Right cardiac atrium (tissue), 5 donors: Measurements from ENCODE around the gene TMEM52. TPM values are rescaled to one million over a fixed set of nuclear protein-coding genes. Genes with fewer than 3 reads are reported as not detected.

Experiments used
- ATAC-seq, 2 donors: fragments of 200-7000 bp; cut with Tn5 transposase; one replicate each; pipeline versions ENCODE4 v1.8.0 to v1.9.1; 2020; ENCODE audit warnings: moderate library complexity in 2 of 2, mild to moderate bottlenecking in 1 of 2
- DNase-seq, 3 donors: peaks; one replicate each; pipeline ENCODE4 v3.0.0-alpha.2; 2020
- H3K27ac ChIP-seq: one replicate; pipeline ENCODE4 v1.5.1; 2013; ENCODE audit warnings: mild to moderate bottlenecking, low read length, control low read depth, moderate library complexity
- H3K27me3 ChIP-seq: one replicate; pipeline ENCODE4 v1.6.1; 2013; ENCODE audit not compliant: control insufficient read depth, insufficient read depth
- H3K4me1 ChIP-seq: one replicate; pipeline ENCODE4 v1.6.1; 2013; ENCODE audit warnings: low read length; ENCODE audit not compliant: control insufficient read depth, insufficient read depth
- H3K4me3 ChIP-seq: one replicate; pipeline ENCODE4 v1.5.1; 2013; ENCODE audit warnings: low read length, control low read depth
- H3K9me3 ChIP-seq: one replicate; pipeline ENCODE4 v1.6.1; 2013; ENCODE audit warnings: low read length; ENCODE audit not compliant: control insufficient read depth
- WGBS: extraction: QIAGEN DNeasy Blood & Tissue Kit; methylation state at CpG from one replicate; pipeline ENCODE4 v1.1.7; 2013; 5-methylcytosine and 5-hydroxymethylcytosine counted together
- intact Hi-C, 4 donors: fragments of 100-400 bp; cut with DNase I; formaldehyde crosslinking; loops; one replicate each; pipeline versions ENCODE4 v1.11.0 to v1.14.0; 2022 to 2023
- polyA plus RNA-seq: library from polyadenylated mRNA; stranded (reverse); fragments of 200-250 nt; gene quantifications from one replicate; pipeline ENCODE4 v1.2.3, GENCODE V29; 2013
- total RNA-seq, 4 donors: library from RNA; stranded (reverse); fragmentation: NEBNext Ultra II Directional; extraction: Animal tissue kit (Norgen Biotek cat#: 25700); gene quantifications; one replicate each; pipeline ENCODE4 v1.2.1, GENCODE V29; 2021
- donor health status: healthy with polysubstance abuse.
- donor health status: DM: no; HTN: yes; CAD: no.
- donor health status: DM: no; HTN: no; CAD: no.
- donor health status: DM: no; HTN: yes; CAD: no; lungs with severe emphysema.
- donor health status: DM: yes; HTN: yes; CAD: no.

Gene TMEM52
- total and polyA plus RNA-seq, 5 donors, result 0.34 to 1.9 (median 0.74) TPM

DNA sequence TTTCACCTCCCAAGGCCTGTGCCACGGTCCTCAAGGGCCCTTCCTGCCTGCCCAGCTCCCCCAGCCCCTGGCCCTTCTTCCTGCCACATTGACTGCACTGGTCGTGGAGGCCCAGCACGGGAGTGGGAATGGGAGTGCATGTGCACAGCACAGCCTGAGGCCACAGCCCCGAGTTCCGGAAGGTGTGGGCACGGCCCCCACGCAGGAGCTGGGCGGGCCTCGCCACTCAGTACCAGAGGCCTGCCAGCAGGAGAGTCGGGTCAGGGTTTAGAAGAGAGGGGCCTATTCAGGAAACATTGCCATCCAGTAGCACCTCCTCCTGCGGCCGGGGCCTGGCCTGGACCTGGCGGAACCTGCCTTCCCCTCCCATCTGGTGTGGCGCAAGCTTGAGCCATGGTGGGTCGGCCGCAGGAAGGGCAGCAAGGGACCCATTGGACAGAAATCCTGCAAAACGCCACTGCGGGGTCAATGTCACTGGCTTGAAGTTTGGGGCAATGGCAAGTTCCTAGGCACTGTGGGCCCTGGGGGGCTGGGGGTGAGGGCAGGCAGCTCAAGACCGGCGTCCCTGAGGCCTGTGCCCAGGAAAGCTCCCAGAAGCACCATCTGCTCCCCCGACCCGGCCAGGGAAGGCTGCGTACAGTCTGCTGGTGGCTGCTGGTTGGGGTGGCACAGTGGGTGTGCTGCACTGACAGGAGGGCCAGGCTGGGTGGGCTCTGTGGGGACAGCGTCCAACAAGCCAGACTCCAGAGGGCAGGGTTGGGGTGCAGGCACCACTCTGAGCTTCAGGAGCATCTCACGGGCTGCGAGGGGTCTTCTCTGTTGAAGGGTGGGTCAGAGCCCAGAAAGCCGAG is 1.8 kb upstream of the TMEM52 start:
- no peak for ATAC-seq
- peak in 2 of 3 donors; percentile 62 to 66 for DNase-seq
- Histone ChIP-seq H3K4me3 (no peak overlapping the region), H3K4me1 (no peaks in the 10 kb centered on the region), H3K27me3 (no peaks in the 10 kb centered on the region), H3K27ac (no peak overlapping the region), H3K9me3 (no peaks in the 10 kb centered on the region)
- intact Hi-C loops, result no loop called here
- WGBS, result 84% methylated on average over 27 of the region's 27 CpGs

DNA sequence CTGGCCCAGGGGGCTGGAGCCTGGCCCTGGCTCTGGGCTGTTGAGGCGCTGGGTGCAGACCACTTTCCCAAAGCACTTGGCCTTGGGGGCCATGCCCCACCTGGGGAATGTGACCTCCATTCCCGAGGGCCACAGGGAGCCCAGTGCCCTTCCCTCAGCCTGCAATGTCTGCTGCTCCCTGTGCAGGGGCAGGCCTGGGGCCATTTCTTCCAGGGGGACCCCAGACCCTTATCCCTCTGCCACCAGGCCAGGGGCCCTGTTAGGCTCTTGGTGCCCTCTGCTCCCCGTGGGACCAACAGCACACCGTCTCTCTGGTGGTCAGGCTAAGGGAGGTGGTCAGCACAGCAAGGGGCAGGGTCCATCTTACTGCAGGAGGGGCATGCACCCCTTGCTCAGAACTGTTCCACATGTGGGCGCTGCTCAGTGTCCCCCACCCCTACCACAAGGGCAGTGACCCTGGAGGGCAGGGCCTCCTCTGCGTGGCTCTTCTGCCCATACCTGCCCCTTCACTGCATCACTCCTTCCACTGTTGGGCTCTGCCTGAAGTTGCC is 1.1 kb upstream of the TMEM52 start:
- ATAC-seq, result peak in 1 of 2 donors; percentile 1

DNA sequence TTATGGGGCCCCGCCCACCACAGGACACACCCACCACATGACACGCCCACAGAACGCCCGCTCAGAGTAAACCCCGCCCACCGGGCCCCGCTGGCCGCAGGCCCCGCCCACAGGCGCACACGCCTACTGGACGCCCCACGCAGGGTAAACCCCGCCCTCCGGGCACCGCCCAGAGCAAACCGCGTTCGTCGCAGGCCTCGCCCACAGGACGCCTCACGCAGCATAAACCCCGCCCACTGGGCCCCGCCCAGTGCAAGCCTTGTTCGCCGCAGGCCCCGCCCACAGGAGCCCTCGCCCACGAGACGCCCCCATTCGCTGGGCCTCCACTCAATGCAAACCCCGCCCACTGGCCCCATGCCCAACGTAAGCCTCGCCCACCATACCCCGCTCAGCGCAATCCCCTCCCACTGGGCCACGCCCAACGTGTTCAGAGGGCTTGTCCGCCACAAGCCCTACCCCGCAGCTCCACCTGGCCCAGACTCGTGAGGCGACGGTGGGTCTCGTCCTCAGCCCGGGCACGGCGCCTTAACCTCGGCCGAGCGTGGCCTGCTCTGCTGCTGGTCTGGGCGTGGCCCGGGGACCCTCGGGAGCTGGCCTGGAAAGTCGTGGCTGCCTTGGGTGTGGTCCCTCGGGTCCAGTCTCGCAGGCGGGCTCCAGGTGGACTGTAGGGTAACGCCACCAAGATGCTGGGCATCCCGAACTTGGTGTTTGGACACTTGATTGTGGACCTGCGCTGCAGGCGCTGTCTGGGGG is 401 bp upstream of the TMEM52 start:
- H3K9me3 ChIP-seq, result no peaks in the 10 kb centered on the region
- peak overlapping the region; percentile 40 for H3K4me3 ChIP-seq
- no peaks in the 10 kb centered on the region for H3K27me3 ChIP-seq
- DNase-seq (peak; percentile 100), ATAC-seq (peak; percentile 90 to 91)
- H3K27ac ChIP-seq, result no peak overlapping the region
- WGBS, result 10% methylated on average over 62 of the region's 62 CpGs
- H3K4me1 ChIP-seq, result no peaks in the 10 kb centered on the region
- intact Hi-C loops, result no loop called here

More for the DNA sequence above, 1.1 kb upstream of the TMEM52 start:
- intact Hi-C loops, result no loop called here
- Histone ChIP-seq H3K4me3 (no peak overlapping the region), H3K9me3 (no peaks in the 10 kb centered on the region), H3K27me3 (no peaks in the 10 kb centered on the region), H3K4me1 (no peaks in the 10 kb centered on the region), H3K27ac (no peak overlapping the region)
- WGBS, result 85% methylated on average over 6 of the region's 6 CpGs
- peak in 2 of 3 donors; percentile 48 to 55 for DNase-seq

DNA sequence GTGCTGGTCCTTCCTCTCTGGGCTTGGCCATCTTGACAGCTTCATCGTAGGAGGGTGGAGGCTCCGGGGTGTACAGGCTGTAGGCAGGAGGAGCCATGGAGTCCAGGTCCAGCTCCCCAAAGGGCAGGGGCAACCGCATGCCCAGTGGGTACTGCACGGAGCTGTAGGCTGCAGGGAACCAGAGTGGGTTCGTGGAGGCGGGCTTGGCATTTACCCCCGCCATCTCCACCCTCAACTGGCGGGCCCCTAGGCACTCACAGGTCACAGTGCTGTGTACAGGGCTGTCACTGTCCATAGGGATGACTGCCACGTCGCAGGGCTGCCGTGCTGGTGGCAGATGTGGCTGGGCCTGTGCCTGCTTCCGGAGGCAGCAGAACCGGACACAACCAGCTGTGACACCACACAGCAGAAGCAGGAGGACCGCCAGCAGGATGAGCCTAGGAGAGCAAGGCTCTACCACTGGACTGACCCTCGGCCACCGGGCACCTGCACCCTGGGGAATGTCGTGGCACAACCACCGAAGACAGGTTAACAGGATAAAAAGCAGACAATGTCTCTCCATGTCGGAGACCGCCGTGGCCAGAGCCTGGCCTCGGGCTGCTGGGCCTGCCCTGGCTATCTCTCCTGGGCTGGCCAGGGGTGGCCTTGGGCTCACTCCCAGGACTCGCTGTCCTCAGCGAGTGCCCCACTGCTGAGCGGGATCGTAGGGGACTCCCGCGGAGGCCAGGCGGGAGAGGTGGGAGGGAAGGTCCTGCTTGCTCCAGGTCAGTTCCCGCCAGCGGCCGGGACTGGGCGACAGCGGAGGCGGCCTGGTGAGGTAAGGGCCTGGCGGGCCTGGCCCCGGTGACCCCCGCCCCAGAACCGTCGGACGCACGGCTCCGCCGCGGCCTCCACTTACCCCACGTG is 831 bp downstream of the TMEM52 start:
- Histone ChIP-seq H3K27me3 (no peaks in the 10 kb centered on the region), H3K4me1 (no peaks in the 10 kb centered on the region), H3K27ac (no peak overlapping the region), H3K9me3 (no peaks in the 10 kb centered on the region), H3K4me3 (peak overlapping the region; percentile 40)
- peak in 2 of 3 donors; percentile 64 to 68 for DNase-seq
- no peak for ATAC-seq
- 48% methylated on average over 46 of the region's 46 CpGs for WGBS
- intact Hi-C loops, result no loop called here

DNA sequence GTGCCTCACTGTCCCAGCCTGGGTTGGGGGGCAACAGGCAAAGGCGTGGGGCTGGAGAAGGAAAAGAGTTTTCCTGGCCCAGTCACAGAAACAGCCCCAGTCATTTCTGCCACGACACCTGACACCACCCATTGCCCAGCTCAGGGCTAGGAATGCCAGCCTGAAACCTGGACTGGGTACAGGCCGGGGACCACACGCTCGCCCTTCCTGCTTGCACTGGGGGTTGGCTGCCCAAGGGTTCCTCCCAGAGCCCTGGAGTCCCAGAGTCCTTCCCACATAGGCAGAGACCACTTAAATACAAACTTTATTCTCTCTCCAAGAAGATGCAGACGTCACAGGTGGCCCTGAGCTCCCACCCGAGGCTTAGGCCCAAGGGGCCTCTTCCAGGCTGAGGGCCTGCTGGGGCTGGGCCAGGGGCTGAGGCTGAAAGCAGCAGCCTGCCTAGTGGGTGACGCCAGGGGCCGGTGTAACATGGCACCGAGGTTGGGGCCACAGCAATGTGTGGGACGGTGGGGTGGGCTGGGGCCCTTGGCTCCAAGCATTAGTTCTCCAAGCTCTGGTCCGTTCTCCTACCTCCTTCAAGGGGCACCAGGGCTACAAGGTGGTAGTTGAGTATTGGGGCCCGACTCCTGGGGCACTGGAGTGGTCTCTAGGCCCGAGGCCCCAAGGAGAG is 1.6 kb downstream of the TMEM52 start:
- H3K9me3 ChIP-seq, result no peaks in the 10 kb centered on the region
- 94% methylated on average over 14 of the region's 14 CpGs for WGBS
- H3K27ac ChIP-seq, result no peak overlapping the region
- H3K27me3 ChIP-seq, result no peaks in the 10 kb centered on the region
- intact Hi-C loops, result no loop called here
- DNase-seq, result peak in 2 of 3 donors; percentile 42 to 55
- no peak overlapping the region for H3K4me3 ChIP-seq
- no peak for ATAC-seq
- no peaks in the 10 kb centered on the region for H3K4me1 ChIP-seq

DNA sequence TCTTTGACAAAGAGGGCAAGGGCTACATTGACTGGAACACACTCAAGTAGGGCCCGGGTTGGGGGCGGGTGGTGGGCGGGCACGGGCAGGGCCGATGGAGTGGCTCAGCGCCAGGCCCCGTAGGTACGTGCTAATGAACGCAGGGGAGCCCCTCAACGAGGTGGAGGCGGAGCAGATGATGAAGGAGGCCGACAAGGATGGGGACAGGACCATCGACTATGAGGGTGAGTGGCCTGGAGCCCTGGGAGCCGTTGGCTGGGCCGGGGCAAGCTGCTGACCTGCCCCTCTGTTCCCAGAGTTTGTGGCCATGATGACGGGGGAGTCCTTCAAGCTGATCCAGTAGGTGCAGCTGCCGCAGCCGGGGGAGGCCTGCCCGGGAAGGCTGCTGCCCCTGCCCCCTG is 2.2 kb downstream of the TMEM52 start:
- intact Hi-C loops, result no loop called here
- H3K9me3 ChIP-seq, result no peaks in the 10 kb centered on the region
- H3K27ac ChIP-seq, result no peak overlapping the region
- 86% methylated on average over 19 of the region's 19 CpGs for WGBS
- DNase-seq (peak in 2 of 3 donors; percentile 54 to 60), ATAC-seq (no peak)
- no peaks in the 10 kb centered on the region for H3K27me3 ChIP-seq
- no peak overlapping the region for H3K4me3 ChIP-seq
- H3K4me1 ChIP-seq, result no peaks in the 10 kb centered on the region

DNA sequence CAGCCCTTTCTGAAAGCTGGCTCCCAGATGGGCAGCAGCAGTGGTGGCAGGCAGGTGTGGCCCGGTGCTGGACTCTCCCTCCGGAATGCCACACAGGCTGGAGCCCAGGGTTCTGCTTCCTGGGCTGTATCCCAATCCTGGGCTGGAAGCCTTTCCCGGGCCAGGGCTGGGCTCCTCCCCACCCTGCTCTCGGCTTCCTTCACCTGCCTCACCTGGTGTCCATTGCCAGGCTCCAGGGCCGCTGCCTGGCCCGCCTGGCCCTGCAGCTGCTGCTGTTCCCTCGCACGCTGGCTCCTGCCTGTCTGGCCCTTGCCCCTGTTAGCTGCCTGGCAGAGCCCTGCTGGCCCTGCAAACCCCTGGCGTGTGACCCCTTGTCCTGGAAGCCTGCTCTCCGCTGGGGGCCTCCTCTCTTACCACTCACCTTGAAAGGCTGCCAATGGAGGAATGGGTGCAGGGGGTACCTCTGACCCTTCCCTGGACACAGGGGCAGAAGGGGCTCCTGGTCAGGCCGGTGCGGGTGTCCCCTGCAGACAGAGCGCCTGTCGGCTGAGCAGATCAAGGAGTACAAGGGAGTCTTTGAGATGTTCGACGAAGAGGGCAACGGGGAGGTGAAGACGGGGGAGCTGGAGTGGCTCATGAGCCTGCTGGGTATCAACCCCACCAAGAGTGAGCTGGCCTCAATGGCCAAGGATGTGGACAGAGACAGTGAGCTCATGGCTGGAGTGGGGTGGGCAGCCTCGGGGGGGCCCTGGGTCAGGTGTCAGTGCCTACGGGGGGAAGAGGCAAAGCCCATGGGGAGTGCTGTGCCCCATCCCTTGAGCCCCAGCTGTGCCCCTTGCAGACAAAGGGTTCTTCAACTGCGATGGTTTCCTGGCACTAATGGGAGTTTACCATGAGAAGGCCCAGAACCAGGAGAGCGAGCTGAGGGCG is 2.9 kb downstream of the TMEM52 start:
- Histone ChIP-seq H3K9me3 (no peaks in the 10 kb centered on the region), H3K27me3 (no peaks in the 10 kb centered on the region), H3K4me3 (no peak overlapping the region), H3K4me1 (no peaks in the 10 kb centered on the region), H3K27ac (no peak overlapping the region)
- no peak for ATAC-seq
- 93% methylated on average over 23 of the region's 23 CpGs for WGBS
- intact Hi-C loops, result no loop called here
- DNase-seq, result peak in 2 of 3 donors; percentile 41 to 56

DNA sequence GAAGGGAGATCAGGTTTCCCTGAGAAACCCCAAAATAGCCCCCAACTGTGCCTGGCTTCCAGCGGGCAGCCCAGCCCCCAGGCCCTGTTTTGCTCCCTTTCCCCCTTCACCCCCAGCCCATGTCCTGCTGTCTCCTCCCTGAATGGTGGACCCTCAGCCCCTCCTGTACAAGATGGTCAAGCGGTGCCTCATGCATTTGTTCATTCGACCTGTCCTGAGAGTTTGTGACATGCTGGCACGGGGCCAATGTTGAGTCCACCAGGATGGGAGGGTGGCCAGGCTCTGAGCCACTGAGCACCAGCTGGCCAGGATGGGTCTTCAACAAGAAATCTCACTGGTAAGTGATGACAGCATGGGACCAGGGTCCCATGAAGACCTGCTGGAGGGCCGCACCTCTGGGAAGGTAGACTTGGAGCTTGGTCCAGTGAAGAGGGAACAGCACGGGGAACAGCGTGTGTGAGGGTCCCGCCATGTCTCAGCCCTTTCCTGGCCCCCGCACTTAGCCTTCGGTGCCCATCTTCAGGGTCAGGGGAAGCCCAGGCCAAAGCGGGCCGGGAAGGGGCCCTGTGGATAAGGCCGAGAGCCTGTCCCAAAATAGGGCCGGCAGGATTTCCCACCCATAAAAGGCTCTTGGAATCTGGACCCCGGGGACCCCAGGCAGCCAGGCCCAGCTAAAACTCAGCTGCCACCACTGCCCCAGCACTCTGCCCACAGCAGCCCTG is 3.9 kb downstream of the TMEM52 start, which contains the start of gene CALML6:
CALML6 (plus strand) TSS at position 290 of the 722 bp plus-strand sequence; CDS start at position 311, 21 bp downstream.
- Histone ChIP-seq H3K9me3 (no peaks in the 10 kb centered on the region), H3K27ac (no peak within 1 kb of the TSS), H3K4me1 (no peaks in the 10 kb centered on the region), H3K27me3 (no peaks in the 10 kb centered on the region), H3K4me3 (no peak within 1 kb of the TSS)
- DNase-seq (peak in 2 of 3 donors; percentile 54 to 55), ATAC-seq (no peak)
- intact Hi-C loops, result no loop called here
- 84% methylated on average over 15 of the region's 15 CpGs for WGBS
